AG04449 (cell line): ENCODE measurements around the gene ELOVL6.

Experiments
- CTCF ChIA-PET: fragments of 350-600 bp; formaldehyde crosslinking; extraction: SDS; loops from one replicate; lab custom pipeline; 2021; ENCODE audit warnings: antibody characterized with exemption; lab: Yijun Ruan, JAX
- POLR2A ChIA-PET: fragments of 400-600, 350-600 bp; formaldehyde crosslinking; extraction: SDS; loops from one replicate; lab custom pipeline; 2020; ENCODE audit warnings: antibody characterized with exemption, inconsistent platforms; lab: Yijun Ruan, JAX
- DNase-seq: peaks from one replicate; pipeline ENCODE4 v3.0.0-alpha.2; 2010; ENCODE audit warnings: low read depth, low spot score
- H3K4me3 ChIP-seq: 2 replicates; pipeline ENCODE4 v1.5.1; 2011; ENCODE audit warnings: low read depth, mild to moderate bottlenecking, control low read depth, low read length
- TF ChIP-seq, protein P1 (sequence below): IDR thresholded peaks from one replicate; pipeline ENCODE4 v1.5.1; 2011; ENCODE audit warnings: mild to moderate bottlenecking, moderate library complexity, low read length, control low read depth, inconsistent platforms; ENCODE audit not compliant: insufficient read depth; ENCODE audit errors: missing control alignments

Gene ELOVL6

DNA sequence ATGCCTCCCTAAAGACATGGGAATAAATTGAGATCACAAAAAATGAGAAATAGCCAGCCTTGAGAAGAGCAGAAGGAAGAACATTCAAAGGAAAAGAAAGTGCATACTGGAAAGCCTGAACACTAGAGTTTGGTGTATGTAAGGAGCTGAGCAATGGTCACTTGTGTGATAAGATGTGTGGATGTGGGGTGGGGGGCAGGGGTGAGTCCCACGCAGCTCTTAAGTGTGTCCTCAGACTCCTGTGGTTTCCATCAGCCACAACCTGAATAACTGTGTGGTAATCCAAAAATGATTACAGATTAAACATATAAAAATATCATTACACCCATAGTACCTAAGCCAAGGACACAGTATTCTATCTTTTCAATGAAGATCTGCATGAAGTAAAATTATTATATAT, 59.9 kb downstream of the ELOVL6 start:
- no peak overlapping the region for H3K4me3 ChIP-seq
- TF ChIP-seq, protein P1, sequence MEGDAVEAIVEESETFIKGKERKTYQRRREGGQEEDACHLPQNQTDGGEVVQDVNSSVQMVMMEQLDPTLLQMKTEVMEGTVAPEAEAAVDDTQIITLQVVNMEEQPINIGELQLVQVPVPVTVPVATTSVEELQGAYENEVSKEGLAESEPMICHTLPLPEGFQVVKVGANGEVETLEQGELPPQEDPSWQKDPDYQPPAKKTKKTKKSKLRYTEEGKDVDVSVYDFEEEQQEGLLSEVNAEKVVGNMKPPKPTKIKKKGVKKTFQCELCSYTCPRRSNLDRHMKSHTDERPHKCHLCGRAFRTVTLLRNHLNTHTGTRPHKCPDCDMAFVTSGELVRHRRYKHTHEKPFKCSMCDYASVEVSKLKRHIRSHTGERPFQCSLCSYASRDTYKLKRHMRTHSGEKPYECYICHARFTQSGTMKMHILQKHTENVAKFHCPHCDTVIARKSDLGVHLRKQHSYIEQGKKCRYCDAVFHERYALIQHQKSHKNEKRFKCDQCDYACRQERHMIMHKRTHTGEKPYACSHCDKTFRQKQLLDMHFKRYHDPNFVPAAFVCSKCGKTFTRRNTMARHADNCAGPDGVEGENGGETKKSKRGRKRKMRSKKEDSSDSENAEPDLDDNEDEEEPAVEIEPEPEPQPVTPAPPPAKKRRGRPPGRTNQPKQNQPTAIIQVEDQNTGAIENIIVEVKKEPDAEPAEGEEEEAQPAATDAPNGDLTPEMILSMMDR = no peak
- POLR2A ChIA-PET = no interaction called here
- DNase-seq = no peak
- CTCF ChIA-PET = interaction anchor here (0.9 to 1.5 kb wide), 3 partner anchors 8 to 26 kb away, joined by 4 to 5 read pairs (median 4); no protein-coding TSS in a partner anchor

DNA sequence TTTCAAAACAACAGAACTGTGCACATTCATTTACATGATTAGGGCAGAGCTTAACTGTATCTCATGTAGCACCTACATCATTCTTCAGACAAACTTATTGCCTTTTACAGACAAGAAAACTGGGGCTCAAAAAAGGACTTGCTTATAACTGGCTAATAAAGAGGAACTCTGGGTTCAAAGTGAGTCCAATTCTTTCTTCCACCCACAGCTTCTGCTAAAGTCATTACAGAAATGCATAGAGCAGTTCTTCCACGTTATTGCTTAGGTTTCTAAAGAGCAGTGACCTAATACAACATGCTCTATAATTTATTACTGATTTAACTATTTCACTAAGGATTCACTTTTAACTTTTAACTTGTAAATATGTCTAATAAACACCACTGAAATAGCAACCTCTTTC, 60.6 kb downstream of the ELOVL6 start:
- no peak overlapping the region for H3K4me3 ChIP-seq
- TF ChIP-seq, protein P1 = no peak
- DNase-seq = no peak
- ChIA-PET POLR2A (no interaction called here), CTCF (interaction anchor here (0.9 to 1.5 kb wide), 2 partner anchors 9 to 26 kb away, joined by 4 read pairs; no protein-coding TSS in a partner anchor)

DNA sequence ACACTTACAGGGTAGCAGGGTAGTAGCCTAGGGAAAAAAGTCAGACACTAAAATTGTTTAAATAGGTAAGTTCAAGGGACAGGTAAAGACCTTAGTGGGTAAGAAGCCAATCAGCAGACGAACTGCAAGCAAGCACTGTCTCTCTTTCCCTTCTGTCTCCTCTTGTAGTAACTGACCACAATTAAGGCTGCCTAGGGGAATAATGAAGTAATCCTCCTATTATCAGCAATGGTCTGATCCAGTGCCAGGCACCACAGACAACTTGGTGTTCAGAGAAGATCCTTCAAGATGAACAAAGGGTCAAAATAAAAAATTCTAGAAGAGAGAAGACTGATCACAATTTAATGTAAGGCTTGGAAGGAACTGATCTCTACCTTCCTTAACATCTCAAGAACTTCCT, 62.9 kb downstream of the ELOVL6 start:
- TF ChIP-seq, protein P1 = no peak
- DNase-seq = no peak
- ChIA-PET POLR2A (no interaction called here), CTCF (interaction anchor here (1.8 kb wide), 1 partner anchor 16 kb away, joined by 5 read pairs; no protein-coding TSS in a partner anchor)
- H3K4me3 ChIP-seq = no peak overlapping the region

DNA sequence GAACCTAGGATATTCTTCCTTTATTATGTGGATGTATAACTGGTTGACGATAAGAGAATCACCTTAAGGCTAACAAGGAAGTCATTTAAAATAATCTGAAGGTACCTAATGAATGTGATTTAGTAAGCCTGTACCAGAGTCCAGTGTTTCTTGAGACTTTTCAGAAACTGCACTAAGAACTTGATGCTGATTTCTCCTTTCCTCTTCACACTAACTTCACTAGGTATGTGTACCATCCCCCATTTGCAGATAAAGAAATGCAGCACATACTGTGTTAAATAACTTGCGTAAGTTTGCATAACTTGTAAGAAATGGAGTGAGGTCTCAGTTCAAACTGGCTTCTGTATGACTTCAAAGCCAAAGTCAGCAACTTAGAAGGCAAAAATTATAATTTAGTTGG, 63.3 kb downstream of the ELOVL6 start:
- CTCF ChIA-PET = no interaction called here
- POLR2A ChIA-PET = no interaction called here

DNA sequence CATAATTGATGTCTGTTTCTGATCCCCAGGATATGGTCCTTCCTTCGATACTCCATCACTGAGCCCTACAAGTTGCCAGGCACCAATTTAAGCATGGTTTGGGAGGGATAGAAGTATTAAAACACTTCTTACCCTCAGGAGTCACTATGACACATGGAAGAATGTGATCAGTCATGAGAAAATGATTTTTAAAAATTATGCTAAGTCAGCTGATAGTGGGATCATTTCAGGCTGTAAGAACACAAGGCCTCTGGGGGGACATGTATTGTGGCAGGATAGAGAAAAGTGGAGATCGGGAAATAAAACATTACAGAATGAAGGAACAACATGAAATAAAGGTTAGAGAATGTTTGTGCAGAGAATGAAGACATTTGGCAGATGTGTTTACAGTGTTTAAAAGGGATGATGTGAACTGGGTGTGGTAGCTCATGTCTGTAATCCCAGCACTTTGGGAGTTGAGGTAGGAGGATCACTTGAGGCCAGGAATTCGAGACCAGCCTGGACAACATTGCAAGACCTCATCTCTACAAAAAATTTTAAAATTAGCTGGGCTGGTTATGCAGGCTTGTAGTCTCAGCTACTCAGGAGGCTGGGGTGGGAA, 64.0 kb downstream of the ELOVL6 start:
- DNase-seq = no peak
- POLR2A ChIA-PET = interaction anchor here (0.6 kb wide), 1 partner anchor 38 kb away, joined by 3 read pairs; no protein-coding TSS in a partner anchor
- CTCF ChIA-PET = no interaction called here
- TF ChIP-seq, protein P1 = no peak
- H3K4me3 ChIP-seq = no peak overlapping the region

More for the DNA sequence above, 63.3 kb downstream of the ELOVL6 start:
- DNase-seq = no peak
- TF ChIP-seq, protein P1 = no peak
- no peak overlapping the region for H3K4me3 ChIP-seq

DNA sequence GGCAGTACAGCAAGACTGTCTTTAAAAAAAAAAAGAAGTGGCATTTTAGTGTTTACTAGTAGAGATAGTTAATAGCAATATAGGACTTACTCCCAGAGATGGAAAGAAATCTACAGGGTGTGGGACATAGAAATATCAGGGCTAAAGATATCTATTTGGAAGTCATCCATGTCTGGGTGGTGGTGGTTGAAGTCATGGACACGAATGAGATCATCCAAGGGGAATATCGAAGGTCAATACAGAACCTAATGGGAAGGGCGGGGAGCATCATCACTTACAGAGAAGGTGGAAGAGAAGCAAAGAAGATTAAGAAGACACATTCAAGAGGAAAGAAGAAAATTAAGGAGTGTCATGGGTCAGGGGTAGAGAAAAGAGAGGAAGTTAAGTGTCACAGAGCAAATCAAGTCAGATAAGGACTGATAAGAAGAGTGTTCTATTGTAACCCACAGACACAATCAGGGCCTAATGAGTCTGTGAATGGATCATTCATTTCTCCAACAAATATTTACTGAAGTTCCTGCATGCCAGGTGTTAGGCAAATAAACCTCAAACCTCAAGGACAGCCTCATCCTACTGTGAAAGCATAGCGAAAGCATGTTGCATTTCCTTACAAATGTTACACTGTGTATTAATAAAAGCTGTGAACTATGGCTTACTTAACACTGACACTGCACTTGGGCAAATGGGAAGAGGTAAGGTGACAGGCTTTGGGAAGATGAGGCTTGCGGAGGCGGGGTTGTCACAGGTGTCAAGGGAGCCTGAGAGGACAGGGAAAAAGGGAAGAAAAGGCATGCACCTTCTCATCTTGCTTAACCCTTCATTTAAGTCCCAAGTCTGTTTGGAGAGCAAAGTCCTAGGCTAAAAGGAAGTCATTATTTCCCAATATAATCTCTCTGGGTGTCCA, 65.3 kb downstream of the ELOVL6 start:
- CTCF ChIA-PET = no interaction called here
- DNase-seq = no peak

More for the DNA sequence above, 65.3 kb downstream of the ELOVL6 start:
- POLR2A ChIA-PET = no interaction called here
- no peak overlapping the region for H3K4me3 ChIP-seq
- TF ChIP-seq, protein P1 = no peak
